SK-N-SH treated with all-trans-retinoic acid at 6 μM for 48 hours (cell line): ENCODE data around the gene QPCT.

Experiments used
- ATAC-seq: fragments of 200-7000 bp; cut with Tn5 transposase; 3 replicates; pipeline ENCODE4 v1.9.1; 2020; ENCODE audit warnings: mild to moderate bottlenecking, moderate library complexity
- ARNTL ChIP-seq: fragments of 450-650 bp; formaldehyde crosslinking; IDR thresholded peaks from 2 replicates; pipeline ENCODE4 v1.5.0; 2020; ENCODE audit warnings: low read depth, mild to moderate bottlenecking, moderate library complexity, borderline replicate concordance
- BACH2 ChIP-seq: fragments of 250-450 bp; sonication (Bioruptor Pico); IDR thresholded peaks from 2 replicates; pipeline ENCODE4 v1.9.0; 2021; ENCODE audit warnings: mild to moderate bottlenecking, borderline replicate concordance
- CREB5 ChIP-seq: fragments of 250-450 bp; sonication (Bioruptor Pico); IDR thresholded peaks from 2 replicates; pipeline ENCODE4 v1.5.1; 2020; ENCODE audit warnings: low read depth, mild to moderate bottlenecking, moderate library complexity
- CSDC2 ChIP-seq: fragments of 250-450 bp; sonication (Bioruptor Pico); IDR thresholded peaks from 2 replicates; pipeline ENCODE4 v1.5.0; 2020; ENCODE audit warnings: mild to moderate bottlenecking, moderate library complexity
- ISL1 ChIP-seq: fragments of 250-450 bp; sonication (Bioruptor Pico); IDR thresholded peaks from 2 replicates; pipeline ENCODE4 v2.1.2; 2022; ENCODE audit warnings: mild to moderate bottlenecking, moderate library complexity
- OSR1 ChIP-seq: fragments of 250-450 bp; sonication (Bioruptor Pico); IDR thresholded peaks from 2 replicates; pipeline ENCODE4 v1.8.0; 2022; ENCODE audit warnings: moderate library complexity, mild to moderate bottlenecking, inconsistent platforms
- PATZ1 ChIP-seq: fragments of 250-450 bp; sonication (Bioruptor Pico); IDR thresholded peaks from 2 replicates; pipeline ENCODE4 v1.8.0; 2020; ENCODE audit warnings: mild to moderate bottlenecking, moderate library complexity, borderline replicate concordance
- POU6F1 ChIP-seq: fragments of 250-450 bp; sonication (Bioruptor Pico); IDR thresholded peaks from 2 replicates; pipeline ENCODE4 v1.8.0; 2021; ENCODE audit warnings: low read depth, mild to moderate bottlenecking, moderate library complexity, borderline replicate concordance
- PPARA ChIP-seq: fragments of 250-450 bp; sonication (Bioruptor Pico); IDR thresholded peaks from 2 replicates; pipeline ENCODE4 v1.5.0; 2020; ENCODE audit warnings: mild to moderate bottlenecking, borderline replicate concordance
- RARB ChIP-seq: fragments of 250-450 bp; sonication (Bioruptor Pico); IDR thresholded peaks from 2 replicates; pipeline ENCODE4 v1.8.0; 2021; ENCODE audit warnings: mild to moderate bottlenecking, moderate library complexity
- SNAI2 ChIP-seq: fragments of 250-450 bp; sonication (Bioruptor Pico); IDR thresholded peaks from 2 replicates; pipeline ENCODE4 v1.5.0; 2020; ENCODE audit warnings: mild to moderate bottlenecking, moderate library complexity
- TCF4 ChIP-seq: fragments of 250-450 bp; sonication (Bioruptor Pico); IDR thresholded peaks from 2 replicates; pipeline ENCODE4 v1.8.0; 2021; ENCODE audit warnings: mild to moderate bottlenecking, moderate library complexity, borderline replicate concordance
- TOX ChIP-seq: fragments of 250-450 bp; sonication (Bioruptor Pico); IDR thresholded peaks from 2 replicates; pipeline ENCODE4 v1.8.0; 2021; ENCODE audit warnings: mild to moderate bottlenecking, moderate library complexity, borderline replicate concordance
- ZC3H10 ChIP-seq: fragments of 250-450 bp; sonication (Bioruptor Pico); IDR thresholded peaks from 2 replicates; pipeline ENCODE4 v1.5.1; 2021; ENCODE audit warnings: mild to moderate bottlenecking, moderate library complexity
- ZFP3 ChIP-seq: fragments of 250-450 bp; sonication (Bioruptor Pico); IDR thresholded peaks from 2 replicates; pipeline ENCODE4 v1.5.0; 2020; ENCODE audit warnings: mild to moderate bottlenecking, moderate library complexity
- ZFP30 ChIP-seq: fragments of 450-650 bp; formaldehyde crosslinking; IDR thresholded peaks from 2 replicates; pipeline ENCODE4 v1.5.0; 2022; ENCODE audit warnings: mild to moderate bottlenecking, moderate library complexity
- ZNF565 ChIP-seq: fragments of 450-650 bp; formaldehyde crosslinking; conservative IDR thresholded peaks from 2 replicates; pipeline ENCODE4 v1.5.0; 2020; ENCODE audit warnings: low read depth, mild to moderate bottlenecking, moderate library complexity
- TF ChIP-seq, protein P1 (sequence below): fragments of 250-450 bp; sonication (Bioruptor Pico); IDR thresholded peaks from 2 replicates; pipeline ENCODE4 v1.5.0; 2020; ENCODE audit warnings: mild to moderate bottlenecking, moderate library complexity

The QPCT gene

DNA sequence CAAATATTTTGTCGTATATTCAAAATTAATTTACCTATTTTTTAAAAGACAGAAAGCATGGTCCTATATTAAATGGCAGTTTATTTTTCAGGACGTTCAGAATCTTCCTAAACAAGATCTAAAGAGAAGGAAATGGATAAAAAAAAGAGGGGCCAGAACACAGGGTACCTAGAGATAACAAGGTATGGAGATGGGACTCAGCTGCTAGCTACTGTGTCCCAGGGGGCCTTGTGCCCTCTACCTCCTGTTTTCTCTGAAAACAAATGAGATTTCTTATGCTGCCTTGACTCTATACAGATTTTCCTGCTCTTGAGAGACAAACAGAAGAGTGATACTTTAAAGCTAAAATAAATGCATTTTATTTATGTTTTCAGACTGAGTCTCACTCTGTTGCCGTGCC is 29.1 kb upstream of the QPCT start:
- ATAC-seq = no peak
- TF ChIP-seq ISL1 = no peak
- no peak for TF ChIP-seq CSDC2 (CRISPR knock-in tag)

DNA sequence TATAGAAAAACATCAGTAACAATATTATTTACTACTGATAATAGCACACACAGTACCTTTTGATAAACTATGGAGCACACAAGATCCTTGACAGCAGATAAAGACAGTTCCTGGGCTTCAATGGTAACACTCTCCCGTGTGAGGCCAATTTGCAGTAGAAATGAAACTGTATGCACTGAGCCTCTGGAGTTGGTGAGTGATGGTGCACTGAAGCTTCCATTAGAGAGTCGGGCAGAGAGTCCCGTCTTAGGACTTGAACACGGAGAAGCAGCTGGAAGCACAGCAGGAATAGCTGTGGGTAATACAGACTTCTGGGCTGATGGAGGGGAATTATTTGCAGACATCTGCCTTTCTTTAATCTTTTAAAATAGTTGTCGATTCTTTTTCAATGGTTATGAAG is 28.2 kb upstream of the QPCT start:
- no peak for ATAC-seq
- TF ChIP-seq BACH2 = no peak
- no peak for TF ChIP-seq ARNTL (CRISPR knock-in tag)
- TF ChIP-seq OSR1 (CRISPR knock-in tag) = no peak
- no peak for TF ChIP-seq TOX (CRISPR knock-in tag)
- no peak for TF ChIP-seq ZNF565 (CRISPR knock-in tag)
- no peak for TF ChIP-seq RARB (CRISPR knock-in tag)
- no peak for TF ChIP-seq POU6F1 (CRISPR knock-in tag)
- TF ChIP-seq ISL1 = no peak
- no peak for TF ChIP-seq PATZ1 (CRISPR knock-in tag)
- TF ChIP-seq, all 23 proteins: peak for 0

- TF ChIP-seq ISL1 (no peak), OSR1 (CRISPR knock-in tag) (no peak), CSDC2 (CRISPR knock-in tag) (no peak), CREB5 (no peak), ARNTL (CRISPR knock-in tag) (no peak), TCF4 (CRISPR knock-in tag) (no peak), PPARA (CRISPR knock-in tag) (no peak), ZC3H10 (CRISPR knock-in tag) (no peak), ZFP30 (CRISPR knock-in tag) (no peak), ZNF565 (CRISPR knock-in tag) (no peak), POU6F1 (CRISPR knock-in tag) (no peak)
- TF ChIP-seq, protein P1, sequence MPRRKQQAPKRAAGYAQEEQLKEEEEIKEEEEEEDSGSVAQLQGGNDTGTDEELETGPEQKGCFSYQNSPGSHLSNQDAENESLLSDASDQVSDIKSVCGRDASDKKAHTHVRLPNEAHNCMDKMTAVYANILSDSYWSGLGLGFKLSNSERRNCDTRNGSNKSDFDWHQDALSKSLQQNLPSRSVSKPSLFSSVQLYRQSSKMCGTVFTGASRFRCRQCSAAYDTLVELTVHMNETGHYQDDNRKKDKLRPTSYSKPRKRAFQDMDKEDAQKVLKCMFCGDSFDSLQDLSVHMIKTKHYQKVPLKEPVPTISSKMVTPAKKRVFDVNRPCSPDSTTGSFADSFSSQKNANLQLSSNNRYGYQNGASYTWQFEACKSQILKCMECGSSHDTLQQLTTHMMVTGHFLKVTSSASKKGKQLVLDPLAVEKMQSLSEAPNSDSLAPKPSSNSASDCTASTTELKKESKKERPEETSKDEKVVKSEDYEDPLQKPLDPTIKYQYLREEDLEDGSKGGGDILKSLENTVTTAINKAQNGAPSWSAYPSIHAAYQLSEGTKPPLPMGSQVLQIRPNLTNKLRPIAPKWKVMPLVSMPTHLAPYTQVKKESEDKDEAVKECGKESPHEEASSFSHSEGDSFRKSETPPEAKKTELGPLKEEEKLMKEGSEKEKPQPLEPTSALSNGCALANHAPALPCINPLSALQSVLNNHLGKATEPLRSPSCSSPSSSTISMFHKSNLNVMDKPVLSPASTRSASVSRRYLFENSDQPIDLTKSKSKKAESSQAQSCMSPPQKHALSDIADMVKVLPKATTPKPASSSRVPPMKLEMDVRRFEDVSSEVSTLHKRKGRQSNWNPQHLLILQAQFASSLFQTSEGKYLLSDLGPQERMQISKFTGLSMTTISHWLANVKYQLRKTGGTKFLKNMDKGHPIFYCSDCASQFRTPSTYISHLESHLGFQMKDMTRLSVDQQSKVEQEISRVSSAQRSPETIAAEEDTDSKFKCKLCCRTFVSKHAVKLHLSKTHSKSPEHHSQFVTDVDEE = no peak
- no peak for ATAC-seq
Measured at GRCh38 chr2:37317746-37318145, 26.7 kb upstream of the QPCT start.

DNA sequence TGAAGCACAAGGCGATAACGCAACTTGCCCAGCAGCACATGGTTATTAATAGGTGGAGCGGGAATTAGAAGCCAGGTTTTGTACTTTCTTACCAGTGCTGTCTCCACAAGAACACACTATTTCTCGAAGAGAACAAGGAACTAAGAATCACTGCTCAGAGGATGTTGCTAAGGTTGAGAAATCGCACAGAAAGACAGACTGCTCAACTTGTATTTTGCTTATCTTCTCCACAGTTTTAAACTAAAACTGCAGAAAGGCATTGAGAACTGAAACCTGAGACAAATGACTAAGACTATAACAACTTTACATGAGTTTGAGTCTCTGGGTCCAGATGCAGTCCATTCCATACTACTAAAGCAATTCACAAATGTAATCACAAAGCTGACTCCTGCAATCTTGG is 26.0 kb upstream of the QPCT start:
- peak; percentile 69 for ATAC-seq
- no peak for TF ChIP-seq RARB (CRISPR knock-in tag)
- 0 out of 2 replicates have a peak, but pooled peaks have one; percentile 48 for TF ChIP-seq SNAI2 (CRISPR knock-in tag)
- TF ChIP-seq ZFP3 (CRISPR knock-in tag) = peak; percentile 12; the same call in 1 of the 2 replicates
